AG10803 (cell line): Measurements from ENCODE around the gene MCHR2.

Source experiments
- DNase-seq: peaks from one replicate; pipeline ENCODE4 v3.0.0; 2010; ENCODE audit warnings: low read depth
- H3K4me3 ChIP-seq: 2 replicates; pipeline ENCODE4 v1.5.1; 2011; ENCODE audit warnings: mild to moderate bottlenecking, low read length, control low read depth
- TF ChIP-seq, protein P1 (sequence below): conservative IDR thresholded peaks from 2 replicates; pipeline ENCODE4 v1.5.1; 2011; ENCODE audit warnings: mild to moderate bottlenecking, low read length, control low read depth, inconsistent platforms

The MCHR2 gene

GRCh38 chr6:99997141-99997540 is 3.1 kb upstream of the MCHR2 start:
- no peak for DNase-seq
- TF ChIP-seq, protein P1, sequence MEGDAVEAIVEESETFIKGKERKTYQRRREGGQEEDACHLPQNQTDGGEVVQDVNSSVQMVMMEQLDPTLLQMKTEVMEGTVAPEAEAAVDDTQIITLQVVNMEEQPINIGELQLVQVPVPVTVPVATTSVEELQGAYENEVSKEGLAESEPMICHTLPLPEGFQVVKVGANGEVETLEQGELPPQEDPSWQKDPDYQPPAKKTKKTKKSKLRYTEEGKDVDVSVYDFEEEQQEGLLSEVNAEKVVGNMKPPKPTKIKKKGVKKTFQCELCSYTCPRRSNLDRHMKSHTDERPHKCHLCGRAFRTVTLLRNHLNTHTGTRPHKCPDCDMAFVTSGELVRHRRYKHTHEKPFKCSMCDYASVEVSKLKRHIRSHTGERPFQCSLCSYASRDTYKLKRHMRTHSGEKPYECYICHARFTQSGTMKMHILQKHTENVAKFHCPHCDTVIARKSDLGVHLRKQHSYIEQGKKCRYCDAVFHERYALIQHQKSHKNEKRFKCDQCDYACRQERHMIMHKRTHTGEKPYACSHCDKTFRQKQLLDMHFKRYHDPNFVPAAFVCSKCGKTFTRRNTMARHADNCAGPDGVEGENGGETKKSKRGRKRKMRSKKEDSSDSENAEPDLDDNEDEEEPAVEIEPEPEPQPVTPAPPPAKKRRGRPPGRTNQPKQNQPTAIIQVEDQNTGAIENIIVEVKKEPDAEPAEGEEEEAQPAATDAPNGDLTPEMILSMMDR, result no peak
- H3K4me3 ChIP-seq, result no peak overlapping the region

- no peak for DNase-seq
- TF ChIP-seq, protein P1, result no peak
- H3K4me3 ChIP-seq, result no peak overlapping the region
Observed at GRCh38 chr6:99995916-99996315, 1.9 kb upstream of the MCHR2 start.

DNA sequence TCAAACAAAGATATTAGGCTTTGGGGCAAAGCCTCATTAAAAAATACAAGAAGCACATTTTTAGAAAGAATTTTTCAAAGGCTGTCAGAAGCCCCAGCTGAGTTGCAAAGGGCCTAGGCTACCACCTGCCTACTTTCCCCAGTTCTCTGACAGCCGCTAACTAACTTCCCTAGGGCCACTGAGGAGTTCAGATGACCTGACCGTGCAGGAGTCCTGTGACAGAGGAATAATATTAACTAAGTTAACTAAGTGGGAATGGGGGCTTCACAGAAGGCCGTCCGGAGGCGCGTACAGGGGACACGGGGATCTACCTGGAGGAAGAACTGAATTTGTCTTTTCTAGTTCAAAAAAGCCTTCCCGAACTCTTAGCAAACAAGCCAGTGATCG is 884 bp downstream of the MCHR2 start:
- TF ChIP-seq, protein P1, result no peak
- DNase-seq, result no peak
- H3K4me3 ChIP-seq, result peak overlapping the region; percentile 27; the same call in 1 of the 2 replicates

GRCh38 chr6:99991955-99992354 is 2.1 kb downstream of the MCHR2 start:
- DNase-seq, result no peak
- TF ChIP-seq, protein P1, result no peak
- no peak overlapping the region for H3K4me3 ChIP-seq

DNA sequence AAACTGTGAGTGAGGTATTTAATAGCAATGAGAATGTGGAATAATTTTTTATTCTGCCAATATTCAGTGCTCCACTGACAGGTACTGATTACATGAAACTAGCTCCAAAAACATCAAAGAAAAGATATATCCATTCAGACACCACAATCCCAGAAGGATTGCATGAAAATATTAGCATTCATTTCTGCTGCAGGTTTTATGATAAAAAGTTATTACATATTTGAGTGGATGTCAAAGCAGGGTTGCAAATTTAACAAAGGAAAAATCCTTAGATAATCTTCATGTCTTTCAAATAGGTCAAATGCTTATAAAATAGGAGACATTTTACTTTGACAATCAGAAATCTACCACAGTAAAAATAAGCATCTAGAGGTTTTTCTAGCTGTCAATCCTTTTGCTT is 13.3 kb downstream of the MCHR2 start:
- TF ChIP-seq, protein P1, result no peak
- no peak overlapping the region for H3K4me3 ChIP-seq
- DNase-seq, result no peak

DNA sequence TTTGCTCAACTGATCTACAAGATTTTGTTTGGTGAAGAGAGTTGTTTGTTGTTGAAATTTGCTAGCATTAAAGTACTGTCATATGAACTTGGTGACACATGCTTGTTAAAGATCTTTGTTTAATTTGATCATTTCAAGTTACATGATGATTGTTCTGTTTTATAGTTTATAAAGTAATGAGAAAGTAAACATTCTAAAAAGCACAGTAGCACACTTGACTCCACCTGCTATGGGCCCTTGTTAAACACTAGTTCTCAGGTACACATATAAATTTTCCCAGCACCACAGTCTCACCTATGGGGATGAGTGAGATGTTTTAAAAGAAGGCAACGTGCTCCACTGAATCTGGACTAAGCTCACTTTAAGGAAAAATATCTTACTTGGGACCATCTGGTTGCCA is 14.1 kb downstream of the MCHR2 start:
- TF ChIP-seq, protein P1, result no peak
- H3K4me3 ChIP-seq, result no peak overlapping the region
- DNase-seq, result no peak

DNA sequence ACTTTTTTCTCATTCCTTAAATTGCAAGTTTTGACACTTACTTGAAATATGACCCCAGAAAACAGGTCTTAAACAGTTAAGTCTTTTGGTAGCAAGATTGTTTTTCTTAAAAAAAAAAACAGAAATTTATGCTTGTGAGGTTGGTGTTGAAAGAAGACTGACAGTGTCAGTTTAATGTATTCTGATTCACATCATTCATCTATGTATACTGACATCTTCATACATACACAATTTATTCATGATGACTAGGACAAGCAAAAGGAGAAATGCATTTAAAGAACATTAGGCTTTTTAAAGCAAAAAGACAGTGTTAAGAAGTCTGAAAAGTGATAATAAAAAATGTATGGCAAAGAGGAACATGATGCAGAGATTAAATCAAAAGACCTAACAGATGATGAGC is 27.0 kb downstream of the MCHR2 start:
- DNase-seq, result no peak
- H3K4me3 ChIP-seq, result no peak overlapping the region
- TF ChIP-seq, protein P1, result no peak
